Stomach (tissue), 9 donors: Measurements from ENCODE around the gene FBLN7. TPM values are rescaled to one million over a fixed set of nuclear protein-coding genes. Genes with fewer than 3 reads are reported as not detected.

Experiments used
- DNase-seq, 2 donors: peaks; one replicate each; pipeline versions ENCODE4 v3.0.0 to v3.0.0-alpha.2; 2013 to 2019
- H3K27ac ChIP-seq, 5 donors: fragments of 200-600 bp in 4 of 5; sonication (generic) in 4 of 5; one replicate each; pipeline ENCODE4 v1.5.1; 2013 to 2019; ENCODE audit warnings: mild to moderate bottlenecking in 1 of 5, moderate library complexity in 1 of 5
- H3K27me3 ChIP-seq, 3 donors: fragments of 200-600 bp; sonication (generic); one replicate each; pipeline ENCODE4 v1.5.1; 2017 to 2019; ENCODE audit warnings: mixed run types in 1 of 3
- H3K36me3 ChIP-seq, 4 donors: fragments of 200-600 bp; sonication (generic); 1 replicate in 3 of 4; 2 replicates in 1 of 4; pipeline ENCODE4 v1.5.1; 2016 to 2019
- H3K4me1 ChIP-seq, 4 donors: fragments of 200-600 bp; sonication (generic); one replicate each; pipeline ENCODE4 v1.5.1; 2016 to 2019
- H3K4me3 ChIP-seq, 4 donors: fragments of 200-600 bp; sonication (generic) in 3 of 4; one replicate each; pipeline ENCODE4 v1.5.1; 2016 to 2019; ENCODE audit warnings: mild to moderate bottlenecking in 1 of 4
- H3K9me3 ChIP-seq, 4 donors: fragments of 200-600 bp; sonication (generic); one replicate each; pipeline ENCODE4 v1.5.1; 2016 to 2019
- EP300 ChIP-seq: sonication (generic); formaldehyde crosslinking; IDR thresholded peaks from one replicate; pipeline ENCODE4 v1.6.1; 2017; ENCODE audit warnings: antibody characterized with exemption
- POLR2A ChIP-seq, 4 donors: fragments of 450-650 bp; IDR thresholded peaks; one replicate each; pipeline ENCODE4 v1.6.1; 2016; ENCODE audit warnings: antibody characterized with exemption in 4 of 4, control low read depth in 2 of 4, mild to moderate bottlenecking in 1 of 4, moderate library complexity in 1 of 4
- POLR2AphosphoS5 ChIP-seq, 3 donors: sonication (generic); formaldehyde crosslinking; IDR thresholded peaks; one replicate each; pipeline ENCODE4 v1.6.1; 2016; ENCODE audit warnings: antibody characterized with exemption in 3 of 3
- WGBS, 5 donors: extraction: QIAGEN DNeasy Blood & Tissue Kit in 3 of 5; methylation state at CpG; one replicate each; pipeline versions ENCODE4 v1.1.5 to v1.1.7; 2013 to 2018; 5-methylcytosine and 5-hydroxymethylcytosine counted together
- intact Hi-C: fragments of 100-400 bp; cut with DNase I; formaldehyde crosslinking; loops from one replicate; pipeline ENCODE4 v1.15.1; 2023; ENCODE audit warnings: low total_unique reads
- polyA plus RNA-seq, 3 donors: library from polyadenylated mRNA; stranded (reverse); fragments of 200-250 nt; gene quantifications; one replicate each; pipeline ENCODE4 v1.2.3, GENCODE V29; 2013
- total RNA-seq, 5 donors: library from RNA; depleted of rRNA; stranded (reverse); fragments of >200 nt; gene quantifications; one replicate each; pipeline versions ENCODE4 v1.1.0 to v1.2.3, GENCODE V29; 2014 to 2016
- TF ChIP-seq, protein P1 (sequence below), 7 experiments: fragments of 450-650 bp in 4 of 7; fragments of 200-600 bp in 3 of 7; sonication (generic) in 3 of 7; IDR thresholded peaks; one replicate each; pipeline ENCODE4 v1.5.1; 2016 to 2019; ENCODE audit warnings: antibody characterized with exemption in 7 of 7, control low read depth in 2 of 7, mild to moderate bottlenecking in 1 of 7
- donor health status: healthy with polysubstance abuse.
- donor health status: Bipolar disorder and iron deficiency.
- donor health status: healthy.

Gene FBLN7
- total and polyA plus RNA-seq, 8 donors: 0.40 to 5.1 (median 2.0) TPM; not detected in 1

DNA sequence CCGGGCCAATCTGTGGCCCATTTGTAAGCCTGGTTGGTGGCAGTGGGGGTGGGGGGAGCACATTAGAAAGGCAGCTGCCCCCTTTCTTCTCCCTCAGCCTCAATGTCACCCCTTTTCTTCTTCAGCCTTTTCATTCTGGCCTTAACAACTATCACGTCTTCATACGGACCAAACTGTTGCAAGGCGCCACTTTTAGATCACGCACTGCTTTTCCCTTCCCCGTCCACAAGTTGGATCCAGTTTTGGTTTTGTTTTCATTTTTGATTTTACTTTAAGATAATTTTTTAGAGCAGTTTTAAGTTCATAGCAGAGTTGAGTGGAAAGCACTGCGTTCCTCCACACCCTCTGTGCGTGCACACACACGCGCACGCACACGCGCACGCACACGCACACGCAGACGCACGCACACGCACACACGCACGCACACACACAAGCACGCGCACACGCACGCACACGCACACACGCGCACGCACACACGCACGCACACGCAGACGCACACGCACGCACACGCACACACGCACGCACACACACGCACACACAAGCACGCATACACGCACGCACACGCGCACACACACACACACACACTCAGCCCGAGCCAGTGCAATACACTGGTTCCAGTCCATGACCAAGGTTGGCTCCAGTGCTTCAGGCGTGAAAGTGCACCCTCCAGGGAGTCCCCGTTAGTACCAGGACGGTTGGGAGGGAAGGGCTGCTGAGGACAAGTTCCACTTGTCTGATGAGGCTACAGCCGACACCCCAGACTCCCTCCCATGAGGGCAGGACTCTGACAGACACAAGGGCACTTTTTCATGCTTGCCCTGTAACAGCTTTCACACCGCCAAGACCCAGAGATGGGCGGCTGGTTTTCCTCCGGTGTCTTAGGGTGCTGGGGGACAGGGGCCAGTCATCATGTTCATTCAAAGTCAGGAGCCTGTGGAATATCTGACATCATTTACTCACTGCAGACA, 22.4 kb downstream of the FBLN7 start:
- no peak for DNase-seq
- TF ChIP-seq, protein P1, sequence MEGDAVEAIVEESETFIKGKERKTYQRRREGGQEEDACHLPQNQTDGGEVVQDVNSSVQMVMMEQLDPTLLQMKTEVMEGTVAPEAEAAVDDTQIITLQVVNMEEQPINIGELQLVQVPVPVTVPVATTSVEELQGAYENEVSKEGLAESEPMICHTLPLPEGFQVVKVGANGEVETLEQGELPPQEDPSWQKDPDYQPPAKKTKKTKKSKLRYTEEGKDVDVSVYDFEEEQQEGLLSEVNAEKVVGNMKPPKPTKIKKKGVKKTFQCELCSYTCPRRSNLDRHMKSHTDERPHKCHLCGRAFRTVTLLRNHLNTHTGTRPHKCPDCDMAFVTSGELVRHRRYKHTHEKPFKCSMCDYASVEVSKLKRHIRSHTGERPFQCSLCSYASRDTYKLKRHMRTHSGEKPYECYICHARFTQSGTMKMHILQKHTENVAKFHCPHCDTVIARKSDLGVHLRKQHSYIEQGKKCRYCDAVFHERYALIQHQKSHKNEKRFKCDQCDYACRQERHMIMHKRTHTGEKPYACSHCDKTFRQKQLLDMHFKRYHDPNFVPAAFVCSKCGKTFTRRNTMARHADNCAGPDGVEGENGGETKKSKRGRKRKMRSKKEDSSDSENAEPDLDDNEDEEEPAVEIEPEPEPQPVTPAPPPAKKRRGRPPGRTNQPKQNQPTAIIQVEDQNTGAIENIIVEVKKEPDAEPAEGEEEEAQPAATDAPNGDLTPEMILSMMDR (IDR thresholded peaks at IDR 0.05): no peak
- TF ChIP-seq POLR2AphosphoS5 (IDR thresholded peaks at IDR 0.05) (no peak), EP300 (no peak), POLR2A (IDR thresholded peaks at IDR 0.05) (no peak)
- intact Hi-C loops: no loop called here
- no peaks in the 10 kb centered on the region for H3K9me3 ChIP-seq
- peaks cover 0 to 5% (median 2%) of the 10 kb centered on the region in 4 donors for H3K4me1 ChIP-seq
- no peak overlapping the region for H3K27ac ChIP-seq
- WGBS, 5 donors: 77 to 91% (median 86%) methylated on average over 35 to 52 of the region's 52 CpGs
- no peaks in the 10 kb centered on the region for H3K27me3 ChIP-seq
- no peak overlapping the region for H3K4me3 ChIP-seq
- no peaks in the 10 kb centered on the region for H3K36me3 ChIP-seq

- Histone ChIP-seq H3K4me3 (no peak overlapping the region), H3K36me3 (no peaks in the 10 kb centered on the region), H3K9me3 (no peaks in the 10 kb centered on the region), H3K4me1 (no peaks in the 10 kb centered on the region), H3K27ac (no peak overlapping the region), H3K27me3 (no peaks in the 10 kb centered on the region)
- no peak for TF ChIP-seq EP300
- TF ChIP-seq POLR2AphosphoS5 (IDR thresholded peaks at IDR 0.05): no peak
- no peak for TF ChIP-seq POLR2A (IDR thresholded peaks at IDR 0.05)
- TF ChIP-seq, protein P1 (IDR thresholded peaks at IDR 0.05): no peak
- WGBS, 5 donors: 90 to 94% (median 92%) methylated on average over 9 of the region's 9 CpGs
- DNase-seq: no peak
- intact Hi-C loops: no loop called here
Observed at GRCh38 chr2:112161431-112162145, 23.4 kb downstream of the FBLN7 start.

- TF ChIP-seq EP300: no peak
- TF ChIP-seq POLR2AphosphoS5 (IDR thresholded peaks at IDR 0.05): no peak
- no peak for TF ChIP-seq POLR2A (IDR thresholded peaks at IDR 0.05)
- H3K4me3 ChIP-seq: no peak overlapping the region
- H3K9me3 ChIP-seq: no peaks in the 10 kb centered on the region
- no peaks in the 10 kb centered on the region for H3K27me3 ChIP-seq
- WGBS, 5 donors: 88 to 97% (median 96%) methylated on average over 6 of the region's 6 CpGs
- no peak for DNase-seq
- H3K36me3 ChIP-seq: no peaks in the 10 kb centered on the region
- intact Hi-C loops: no loop called here
- no peaks in the 10 kb centered on the region for H3K4me1 ChIP-seq
- H3K27ac ChIP-seq: no peak overlapping the region
Observed at GRCh38 chr2:112162341-112162740, 24.2 kb downstream of the FBLN7 start.

GRCh38 chr2:112162956-112163355, 24.8 kb downstream of the FBLN7 start:
- H3K4me3 ChIP-seq: no peak overlapping the region
- TF ChIP-seq, protein P1 (IDR thresholded peaks at IDR 0.05): no peak
- TF ChIP-seq EP300 (no peak), POLR2A (IDR thresholded peaks at IDR 0.05) (no peak), POLR2AphosphoS5 (IDR thresholded peaks at IDR 0.05) (no peak)
- no peaks in the 10 kb centered on the region for H3K4me1 ChIP-seq
- DNase-seq: no peak
- H3K27me3 ChIP-seq: no peaks in the 10 kb centered on the region
- no peaks in the 10 kb centered on the region for H3K36me3 ChIP-seq
- no peak overlapping the region for H3K27ac ChIP-seq
- intact Hi-C loops: no loop called here
- 92 to 95% (median 94%) methylated on average over 6 to 11 of the region's 11 CpGs for WGBS, 5 donors
- H3K9me3 ChIP-seq: no peaks in the 10 kb centered on the region
